Keratinocyte (primary cell): ENCODE results near the gene TTC1.

ENCODE experiments used
- EZH2 ChIP-seq: IDR thresholded peaks from one replicate; pipeline ENCODE4 v1.6.1; 2012; ENCODE audit warnings: inconsistent platforms, mild to moderate bottlenecking, low read length, moderate library complexity
- TF ChIP-seq, protein P1 (sequence below), 3 experiments: IDR thresholded peaks in 1 of 3; conservative IDR thresholded peaks in 1 of 3; optimal IDR thresholded peaks in 1 of 3; 2 replicates in 2 of 3; 3 replicates in 1 of 3; pipeline versions ENCODE3 to v1.5.1; 2011; ENCODE audit warnings: low read length in 3 of 3, mild to moderate bottlenecking in 3 of 3, moderate library complexity in 2 of 3, control low read depth in 1 of 3, inconsistent platforms in 1 of 3; ENCODE audit not compliant: insufficient read depth in 2 of 3; ENCODE audit errors: extremely low read depth in 1 of 3

DNA sequence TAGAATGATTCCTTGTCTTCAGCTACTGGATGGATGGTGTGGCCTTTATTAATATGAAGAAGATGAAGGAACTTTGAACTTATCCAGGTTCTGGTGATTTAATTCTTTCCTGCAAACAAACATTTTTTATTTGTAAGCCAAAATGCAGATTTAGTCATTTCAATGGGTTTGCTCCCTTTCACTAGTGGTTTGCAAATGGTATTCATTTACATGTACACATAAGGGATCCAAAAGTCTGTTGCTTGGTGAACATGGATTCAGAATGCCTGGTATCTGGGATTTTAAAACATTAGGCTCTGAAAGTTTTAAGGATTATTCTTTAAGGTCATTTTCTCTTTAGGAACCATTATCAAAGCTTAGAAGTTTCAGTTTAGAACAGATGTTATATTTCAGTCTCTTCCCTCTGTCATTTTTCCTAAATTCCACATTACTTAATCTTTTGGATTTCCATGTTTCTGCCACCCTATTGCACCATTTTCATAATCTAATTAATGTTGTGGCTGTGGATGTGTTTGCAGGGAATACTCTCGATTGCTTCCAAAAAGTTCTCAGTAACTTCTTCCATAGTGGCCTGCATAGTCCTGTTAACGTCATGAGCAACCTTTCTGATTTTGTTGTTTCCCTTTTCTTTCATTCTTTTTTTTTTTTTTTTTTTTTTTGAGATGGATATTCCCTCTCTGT, 10.1 kb downstream of the TTC1 start:
- TF ChIP-seq, protein P1, sequence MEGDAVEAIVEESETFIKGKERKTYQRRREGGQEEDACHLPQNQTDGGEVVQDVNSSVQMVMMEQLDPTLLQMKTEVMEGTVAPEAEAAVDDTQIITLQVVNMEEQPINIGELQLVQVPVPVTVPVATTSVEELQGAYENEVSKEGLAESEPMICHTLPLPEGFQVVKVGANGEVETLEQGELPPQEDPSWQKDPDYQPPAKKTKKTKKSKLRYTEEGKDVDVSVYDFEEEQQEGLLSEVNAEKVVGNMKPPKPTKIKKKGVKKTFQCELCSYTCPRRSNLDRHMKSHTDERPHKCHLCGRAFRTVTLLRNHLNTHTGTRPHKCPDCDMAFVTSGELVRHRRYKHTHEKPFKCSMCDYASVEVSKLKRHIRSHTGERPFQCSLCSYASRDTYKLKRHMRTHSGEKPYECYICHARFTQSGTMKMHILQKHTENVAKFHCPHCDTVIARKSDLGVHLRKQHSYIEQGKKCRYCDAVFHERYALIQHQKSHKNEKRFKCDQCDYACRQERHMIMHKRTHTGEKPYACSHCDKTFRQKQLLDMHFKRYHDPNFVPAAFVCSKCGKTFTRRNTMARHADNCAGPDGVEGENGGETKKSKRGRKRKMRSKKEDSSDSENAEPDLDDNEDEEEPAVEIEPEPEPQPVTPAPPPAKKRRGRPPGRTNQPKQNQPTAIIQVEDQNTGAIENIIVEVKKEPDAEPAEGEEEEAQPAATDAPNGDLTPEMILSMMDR (optimal IDR thresholded peaks at IDR 0.05 in 1 of 3, IDR thresholded peaks at IDR 0.05 in 1 of 3, conservative IDR thresholded peaks at IDR 0.05 in 1 of 3; ENCODE audit: extremely low read depth in 1 of 3, insufficient read depth in 2 of 3, low read length in 3 of 3) = no peak
- no peak for TF ChIP-seq EZH2
